CD4-positive, alpha-beta T cell treated with Interferon gamma for 1 hour (primary cell): ENCODE data around the gene TTC1.

Experiments
- DNase-seq: peaks from one replicate; pipeline ENCODE4 v3.0.0-alpha.2; 2020

Gene TTC1

GRCh38 chr5:160092514-160092913 is 83.6 kb downstream of the TTC1 start:
- no peak for DNase-seq

DNA sequence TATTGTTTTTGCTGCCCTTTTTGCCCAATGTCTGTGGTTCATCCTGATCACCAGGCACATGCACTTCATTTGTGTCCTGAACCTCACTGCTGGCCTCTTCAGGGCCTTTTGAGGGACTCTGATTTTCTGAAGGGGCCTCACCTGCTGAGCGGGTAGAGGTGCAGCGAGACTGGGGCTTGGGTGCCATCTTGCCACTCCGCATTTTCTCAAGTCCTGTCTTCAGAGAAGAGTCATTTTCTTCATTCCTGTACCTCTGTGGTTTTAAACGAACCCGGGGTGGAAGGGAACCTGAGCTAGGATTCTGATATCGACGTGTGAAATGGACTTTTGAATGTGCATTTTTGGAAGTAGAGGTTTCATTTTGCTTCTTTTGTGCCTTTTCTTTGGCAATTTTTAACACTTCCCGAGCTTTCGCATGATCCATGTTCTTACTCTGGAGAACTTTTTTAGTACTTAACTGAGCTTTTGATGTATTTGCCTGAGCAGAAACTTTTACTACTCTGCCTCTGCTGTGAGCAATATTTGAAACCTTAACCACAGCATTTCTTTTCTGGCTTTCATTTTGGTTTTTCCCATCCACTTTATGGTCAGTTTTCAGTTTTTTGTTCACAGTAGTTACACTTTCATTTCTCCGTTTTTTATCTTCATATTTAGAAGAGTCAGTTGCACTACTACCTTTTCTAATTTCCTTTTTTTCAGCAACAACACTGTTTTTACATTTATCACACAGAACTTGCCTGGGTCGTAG is 84.2 kb downstream of the TTC1 start:
- DNase-seq = no peak

GRCh38 chr5:160096178-160096577 is 87.2 kb downstream of the TTC1 start:
- no peak for DNase-seq

DNA sequence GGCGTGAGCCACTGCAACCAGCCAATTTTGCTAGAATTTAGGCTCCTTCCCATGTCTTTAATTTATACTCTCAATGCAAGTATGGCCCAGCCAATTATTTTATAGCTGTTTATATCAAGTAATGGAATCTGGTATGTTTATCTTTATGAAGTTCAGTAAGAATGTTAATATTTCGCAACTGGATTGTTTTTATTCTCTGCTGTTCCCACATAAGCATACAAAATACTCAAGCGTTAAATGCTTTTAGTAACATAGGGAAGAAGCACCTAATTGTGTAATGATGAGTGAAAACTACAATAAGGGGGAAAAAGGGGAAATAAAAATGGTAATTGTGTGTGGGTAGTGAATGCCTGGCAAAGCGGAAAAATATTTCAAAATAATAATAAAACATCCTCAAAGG is 89.1 kb downstream of the TTC1 start:
- DNase-seq = no peak

GRCh38 chr5:160105686-160106360 is 96.9 kb downstream of the TTC1 start:
- no peak for DNase-seq

GRCh38 chr5:160108124-160108523 is 99.2 kb downstream of the TTC1 start:
- no peak for DNase-seq
